NB4 (cell line): Measurements from ENCODE around the gene OR5C1.

ENCODE experiments used
- DNase-seq: peaks from one replicate; pipeline ENCODE4 v3.0.0; 2010; ENCODE audit warnings: low read depth
- H3K4me3 ChIP-seq: one replicate; pipeline ENCODE4 v1.5.1; 2011; ENCODE audit warnings: mild to moderate bottlenecking, low read depth, low read length, moderate library complexity
- CTCF ChIP-seq: IDR thresholded peaks from one replicate; pipeline ENCODE4 v1.5.1; 2012; ENCODE audit warnings: low read depth, low read length
- MAX ChIP-seq: IDR thresholded peaks from 2 replicates; pipeline ENCODE4 v1.6.1; 2011; ENCODE audit warnings: low read depth, low read length
- MYC ChIP-seq: IDR thresholded peaks from 2 replicates; pipeline ENCODE4 v1.6.1; 2011; ENCODE audit warnings: low read depth, low read length
- POLR2A ChIP-seq: IDR thresholded peaks from 2 replicates; pipeline ENCODE4 v1.6.1; 2011; ENCODE audit warnings: mild to moderate bottlenecking; ENCODE audit not compliant: insufficient read length; ENCODE audit errors: extremely low read depth

OR5C1 gene

GRCh38 chr9:122815544-122815943, 26.8 kb downstream of the OR5C1 start:
- H3K4me3 ChIP-seq = no peak overlapping the region
- no peak for DNase-seq
- TF ChIP-seq MAX (no peak), POLR2A (no peak), MYC (no peak), CTCF (no peak)

GRCh38 chr9:122816163-122816867, 27.6 kb downstream of the OR5C1 start:
- no peak for TF ChIP-seq MYC
- TF ChIP-seq CTCF = no peak
- no peak for TF ChIP-seq POLR2A
- no peak for TF ChIP-seq MAX
- H3K4me3 ChIP-seq = no peak overlapping the region
- no peak for DNase-seq

GRCh38 chr9:122819326-122819725, 30.6 kb downstream of the OR5C1 start:
- no peak overlapping the region for H3K4me3 ChIP-seq
- no peak for DNase-seq
- TF ChIP-seq POLR2A (no peak), MAX (no peak), CTCF (no peak), MYC (no peak)

GRCh38 chr9:122819791-122820489, 31.2 kb downstream of the OR5C1 start:
- no peak for TF ChIP-seq CTCF
- no peak for TF ChIP-seq MYC
- no peak for TF ChIP-seq POLR2A
- no peak for TF ChIP-seq MAX
- no peak for DNase-seq
- no peak overlapping the region for H3K4me3 ChIP-seq

GRCh38 chr9:122820490-122820845, 31.7 kb downstream of the OR5C1 start:
- no peak for TF ChIP-seq CTCF
- no peak for TF ChIP-seq MAX
- TF ChIP-seq POLR2A = no peak
- no peak for TF ChIP-seq MYC
- DNase-seq = no peak
- no peak overlapping the region for H3K4me3 ChIP-seq
